MM.1S (cell line): ENCODE measurements around the gene C2orf78.
"Not testable (repeated sequence)": the region's sequence is repeated elsewhere in the genome, so short reads cannot be mapped to it uniquely, and the experiment has no call there.

Experiments used
- CTCF ChIP-seq: fragments of 300-600 bp; sonication (generic); IDR thresholded peaks from 2 replicates; pipeline ENCODE4 v1.5.1; 2016; ENCODE audit warnings: antibody characterized with exemption, low read length, mixed read lengths
- EZH2 ChIP-seq: fragments of 300-600 bp; sonication (generic); optimal IDR thresholded peaks from 2 replicates; pipeline ENCODE3; 2017; ENCODE audit warnings: low read depth, mild to moderate bottlenecking, antibody characterized with exemption, low read length, mixed read lengths

DNA sequence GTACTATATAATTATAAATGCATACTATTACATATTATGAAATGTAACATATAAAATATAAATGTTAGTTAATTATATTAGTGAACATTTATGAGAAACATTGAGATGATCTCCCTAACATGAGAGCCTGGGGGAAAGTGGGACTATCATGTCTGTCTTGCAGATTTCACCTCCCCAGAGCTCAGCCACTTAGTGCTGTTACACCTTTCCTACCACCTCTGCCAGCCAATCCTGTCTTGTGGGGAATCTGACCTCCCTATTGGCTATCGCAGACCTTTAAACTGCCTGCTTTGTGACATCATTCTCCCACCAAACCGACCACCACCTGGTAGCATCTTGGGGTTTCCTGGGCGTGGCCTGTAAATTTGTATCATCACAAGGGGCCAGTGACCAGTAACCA lies at the start of gene C2orf78:
- TF ChIP-seq CTCF, EZH2: not testable (repeated sequence)
